GM11168 (cell line): ENCODE measurements around the gene HSD17B2.
"Not testable (repeated sequence)": the region's sequence is repeated elsewhere in the genome, so short reads cannot be mapped to it uniquely, and the experiment has no call there.

ENCODE experiments used
- in situ Hi-C: fragments of 300-500 bp; cut with MboI; formaldehyde crosslinking; loops from one replicate; pipeline ENCODE4 v1.12.0; 2022; ENCODE audit warnings: low sequenced_read_pairs; ENCODE audit not compliant: unreplicated experiment

Gene HSD17B2

DNA sequence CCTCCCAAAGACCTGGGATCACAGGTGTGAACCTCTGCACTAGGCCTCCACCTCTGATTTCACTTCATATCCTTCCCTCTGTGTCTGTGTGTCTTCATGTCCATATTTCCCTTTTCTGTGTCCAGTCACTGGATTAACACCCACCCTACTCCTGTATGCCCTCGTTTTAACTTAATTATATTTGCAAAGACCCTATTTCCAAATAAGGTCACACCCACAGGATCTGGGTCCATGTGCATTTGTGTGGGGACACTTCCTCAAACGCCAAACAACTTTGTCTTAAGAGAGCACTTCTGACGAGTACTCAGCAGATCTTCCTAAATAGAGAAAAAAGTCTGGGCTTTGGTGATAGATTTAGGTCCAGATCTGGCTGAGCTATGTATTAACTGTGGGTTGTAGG, 78.7 kb downstream of the HSD17B2 start:
- in situ Hi-C loops: no loop called here

- in situ Hi-C loops: no loop called here
Observed at GRCh38 chr16:82116535-82116934, 81.5 kb downstream of the HSD17B2 start.

GRCh38 chr16:82118749-82119148, 83.7 kb downstream of the HSD17B2 start:
- in situ Hi-C loops: no loop called here

DNA sequence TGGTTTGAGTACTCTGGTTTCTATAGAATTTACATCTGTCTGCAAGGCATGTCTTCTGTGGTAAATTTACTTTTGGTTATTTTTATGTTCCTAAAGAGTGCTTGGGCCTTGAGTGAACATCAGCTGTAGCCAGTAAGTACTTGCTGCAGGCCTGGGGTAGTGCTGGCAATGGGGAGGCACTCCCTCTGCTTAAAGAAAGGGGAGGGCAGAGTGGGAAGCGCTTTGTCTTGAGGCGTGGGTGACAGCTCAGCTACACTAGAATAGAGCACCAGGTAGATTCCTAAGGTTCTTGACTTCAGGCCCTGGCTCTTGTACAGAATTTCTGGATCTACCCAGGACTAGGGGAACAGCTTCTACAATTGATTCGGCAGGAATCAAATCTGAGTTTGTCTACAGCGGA, 84.4 kb downstream of the HSD17B2 start:
- in situ Hi-C loops: no loop called here

DNA sequence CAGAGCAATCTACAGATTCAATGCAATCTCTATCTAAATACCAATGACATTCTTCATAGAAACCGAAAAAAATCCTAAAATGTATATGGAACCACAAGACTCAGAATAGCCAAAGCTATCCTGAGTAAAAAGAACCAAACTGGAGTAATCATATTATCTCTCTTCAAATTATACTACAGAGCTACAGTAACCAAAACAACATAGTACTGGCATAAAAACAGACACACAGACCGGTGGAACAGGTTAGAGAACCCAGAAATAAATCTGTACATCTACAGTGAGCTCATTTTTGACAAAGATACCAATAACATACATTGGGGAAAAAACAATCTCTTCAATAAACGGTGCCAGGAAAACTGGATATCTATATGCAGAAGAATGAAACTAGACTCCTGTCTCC, 89.6 kb downstream of the HSD17B2 start:
- in situ Hi-C loops: no loop called here

DNA sequence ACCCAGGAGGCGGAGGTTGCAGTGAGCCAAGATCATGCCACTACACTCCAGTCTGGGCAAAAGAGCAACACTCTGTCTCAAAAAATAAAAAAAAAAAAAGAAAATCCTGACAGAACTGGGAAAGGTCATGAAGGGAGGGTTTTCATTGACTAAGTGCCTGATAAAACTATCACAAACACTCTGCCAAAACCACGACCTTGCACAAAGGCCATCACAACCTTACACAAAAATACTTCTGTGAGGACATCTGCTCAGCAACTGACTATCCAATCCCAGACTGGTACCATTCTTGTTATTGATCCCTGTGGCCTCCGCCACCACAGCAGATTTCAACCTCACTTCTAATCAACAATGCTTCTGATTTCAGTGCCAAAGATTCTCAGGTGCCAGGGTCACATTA, 94.8 kb downstream of the HSD17B2 start:
- in situ Hi-C loops: no loop called here

- in situ Hi-C loops: no loop called here
Observed at GRCh38 chr16:82133798-82134197, 98.7 kb downstream of the HSD17B2 start.

DNA sequence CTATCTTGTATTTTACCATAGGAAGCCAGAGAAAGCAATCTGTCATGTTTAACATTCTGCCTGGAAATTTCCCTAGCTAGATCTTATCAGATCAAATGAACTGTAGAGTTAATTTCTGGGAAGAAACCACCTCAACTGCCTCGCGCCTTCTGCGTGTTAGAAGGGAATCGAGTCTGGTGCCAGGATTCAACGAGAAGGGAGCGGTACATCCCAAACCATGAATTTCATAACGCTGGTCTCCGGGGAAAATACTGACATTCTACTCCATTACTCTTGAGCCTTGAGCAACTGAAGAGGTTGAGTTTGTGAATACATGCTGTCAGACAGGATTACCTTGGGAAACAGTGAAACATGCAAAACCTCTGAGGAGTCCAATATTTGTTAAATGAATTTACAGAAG, 99.8 kb downstream of the HSD17B2 start:
- in situ Hi-C loops: no loop called here

DNA sequence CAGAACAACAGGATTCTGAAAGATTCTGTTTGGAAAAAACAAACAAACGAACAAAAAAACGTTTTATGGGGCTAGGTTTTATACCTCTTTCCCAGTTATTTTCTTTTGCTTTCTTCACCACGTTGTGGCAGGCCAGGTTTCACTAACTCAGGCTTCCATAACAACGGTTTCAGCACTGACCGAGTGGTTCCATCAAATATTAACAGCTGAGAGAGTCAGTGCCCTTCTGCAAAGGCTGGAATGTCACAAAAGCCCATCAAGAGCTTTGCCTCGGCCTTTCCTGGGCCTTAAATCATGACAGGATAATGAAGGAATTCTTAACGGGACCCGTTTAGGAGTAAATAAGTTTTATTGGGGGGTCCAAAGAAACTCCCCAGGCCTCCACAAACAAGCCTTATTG, 100.8 kb downstream of the HSD17B2 start:
- in situ Hi-C loops: no loop called here

DNA sequence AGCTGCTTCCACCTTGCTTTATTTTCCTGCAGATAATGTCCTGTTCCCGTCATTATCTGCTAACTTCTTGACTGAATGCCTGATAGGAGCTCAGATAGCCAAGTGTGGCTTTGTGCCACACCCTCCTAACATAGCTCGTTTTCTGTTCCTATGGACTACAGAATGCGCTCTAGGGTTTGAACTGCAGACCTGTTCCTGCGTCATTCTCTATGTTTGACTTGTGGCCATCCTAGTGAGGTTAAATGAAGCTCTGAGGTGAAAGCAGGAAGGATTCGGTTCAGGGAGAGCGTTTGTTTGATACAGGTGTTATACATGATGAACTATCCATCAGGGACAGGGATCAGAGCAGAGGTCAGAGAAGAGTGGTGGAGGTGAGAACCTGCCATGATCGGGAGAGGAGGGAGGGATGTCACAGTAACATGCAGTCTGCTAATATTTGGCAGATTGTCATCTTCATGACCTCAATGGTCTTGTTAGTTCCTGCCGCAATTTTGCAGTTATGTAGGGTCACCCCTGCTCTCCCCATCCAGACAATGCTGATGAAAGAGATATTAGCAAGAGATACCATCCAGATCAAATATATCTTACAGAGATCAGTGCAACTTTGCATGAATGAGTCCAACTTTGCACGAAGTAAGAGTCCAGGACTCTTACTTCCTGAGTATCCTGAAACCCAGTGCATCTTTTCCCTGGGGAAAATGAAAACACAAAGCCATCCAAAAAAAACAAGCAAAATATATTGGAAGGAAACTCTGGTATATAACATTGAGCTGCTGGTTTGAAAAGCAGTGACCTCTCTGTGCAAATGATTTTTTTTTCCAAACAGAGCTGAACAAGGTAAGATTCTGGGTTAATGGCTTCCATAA, 102.1 kb downstream of the HSD17B2 start:
- in situ Hi-C loops: no loop called here

DNA sequence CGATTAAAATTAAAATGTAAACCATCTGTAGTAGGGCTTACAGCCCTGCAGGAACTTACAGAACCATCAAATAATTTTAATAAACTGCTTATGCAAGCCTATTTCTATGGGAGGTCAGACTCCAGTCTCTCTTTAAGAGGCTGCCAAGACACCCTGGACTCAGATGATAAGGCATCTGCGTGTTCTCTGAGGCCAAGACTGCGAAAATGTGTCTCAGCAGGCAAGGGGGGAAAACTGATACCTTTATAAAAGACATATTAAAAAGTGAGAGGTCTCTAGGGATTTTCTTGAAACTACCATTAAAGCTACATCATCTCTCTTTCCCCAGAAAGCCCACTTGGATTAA, 102.7 kb downstream of the HSD17B2 start:
- in situ Hi-C loops: no loop called here

DNA sequence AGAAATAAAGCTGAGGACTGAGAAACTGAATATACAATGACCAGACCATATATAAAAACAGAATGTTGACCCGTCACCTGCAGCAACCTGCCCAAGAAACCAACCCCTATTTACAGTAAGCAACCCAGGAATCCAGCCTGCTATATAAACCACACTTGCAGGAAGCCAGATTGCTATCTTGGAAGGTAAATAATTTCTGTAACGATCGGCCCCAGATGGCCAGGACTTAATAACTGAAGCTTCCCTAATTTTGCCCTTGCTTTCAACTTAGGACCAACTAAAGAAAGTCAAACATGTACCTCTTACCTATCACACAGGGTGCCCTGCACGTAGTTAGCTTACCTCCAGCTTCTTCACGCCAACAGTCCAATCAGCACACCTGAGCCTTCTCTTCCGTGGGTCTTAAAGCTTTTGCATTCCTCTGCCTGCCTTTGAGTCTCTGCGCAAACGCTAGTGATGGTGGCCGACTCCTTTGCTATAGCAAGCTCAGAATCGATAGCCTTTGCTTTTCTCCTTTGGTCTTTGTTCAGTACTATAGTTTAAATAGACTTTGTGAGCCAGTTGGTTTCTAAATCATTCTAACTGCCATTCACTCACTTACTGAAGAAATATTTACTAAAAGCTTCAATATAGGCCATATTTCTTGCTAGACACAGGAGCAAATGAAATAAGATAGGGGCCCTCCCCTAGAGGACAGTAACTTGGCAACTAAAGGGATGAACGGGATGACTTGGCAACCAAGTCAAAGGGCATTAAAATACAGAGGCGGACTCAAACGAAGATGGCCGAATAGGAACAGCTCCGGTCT, 103.6 kb downstream of the HSD17B2 start:
- in situ Hi-C loops: no loop called here

DNA sequence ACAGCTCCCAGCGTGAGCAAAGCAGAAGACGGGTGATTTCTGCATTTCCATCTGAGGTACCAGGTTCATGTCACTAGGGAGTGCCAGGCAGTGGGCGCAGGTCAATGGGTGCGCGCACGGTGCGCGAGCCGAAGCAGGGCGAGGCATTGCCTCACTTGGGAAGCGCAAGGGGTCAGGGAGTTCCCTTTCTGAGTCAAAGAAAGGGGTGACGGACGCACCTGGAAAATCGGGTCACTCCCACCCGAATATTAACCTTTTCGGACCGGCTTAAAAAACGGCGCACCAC, 104.2 kb downstream of the HSD17B2 start:
- in situ Hi-C loops: not testable (repeated sequence)

GRCh38 chr16:82146556-82146955, 111.5 kb downstream of the HSD17B2 start:
- in situ Hi-C loops: no loop called here

- in situ Hi-C loops: no loop called here
Observed at GRCh38 chr16:82146957-82147356, 111.9 kb downstream of the HSD17B2 start.

DNA sequence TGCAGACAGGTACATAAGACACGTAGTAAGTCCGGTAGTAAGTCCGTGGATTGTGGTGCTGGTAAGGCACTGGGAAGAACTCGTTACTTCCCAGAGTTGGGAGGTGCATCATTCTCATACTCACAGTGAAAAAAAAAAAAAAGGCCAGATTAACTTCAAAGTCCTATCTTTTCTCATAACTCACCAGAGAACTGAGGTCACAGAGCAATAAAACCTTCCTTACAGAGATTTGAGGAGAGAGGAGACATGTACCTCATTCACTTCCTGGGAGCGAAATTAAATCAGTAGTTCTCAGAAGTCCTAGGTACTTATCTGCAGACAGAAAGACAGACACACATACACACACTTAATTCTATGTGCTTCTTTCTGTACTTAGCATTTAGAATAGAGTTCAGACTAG, 112.5 kb downstream of the HSD17B2 start:
- in situ Hi-C loops: no loop called here
